ENCODE results near the gene SPTSSA.

- TF ChIP-seq CTCF (IDR thresholded peaks at IDR 0.05) (no peak), POLR2A (IDR thresholded peaks at IDR 0.05) (no peak), POLR2AphosphoS5 (IDR thresholded peaks at IDR 0.05) (no peak), EP300 (IDR thresholded peaks at IDR 0.05; ENCODE audit: low read depth) (no peak)
Measured at GRCh38 chr14:34470319-34470718, 8.3 kb upstream of the SPTSSA start.
